NCI-H1694 (cell line): ENCODE results near the gene ZMYND11.

Experiments
- DNase-seq: peaks from one replicate; lab custom pipeline; 2025; lab: John Stamatoyannopoulos, UW

Gene ZMYND11

GRCh38 chr10:191703-192518 is 56.7 kb downstream of the ZMYND11 start:
- no peak for DNase-seq

- DNase-seq, result no peak
These were observed 59.0 kb downstream of the ZMYND11 start for GRCh38 chr10:194281-194680.

- DNase-seq, result no peak
These were observed 65.2 kb downstream of the ZMYND11 start for GRCh38 chr10:200405-200804.

GRCh38 chr10:201328-201771 is 66.1 kb downstream of the ZMYND11 start:
- no peak for DNase-seq

- no peak for DNase-seq
These were observed 73.4 kb downstream of the ZMYND11 start for GRCh38 chr10:208616-209015.

- no peak for DNase-seq
These were observed 74.1 kb downstream of the ZMYND11 start for GRCh38 chr10:209357-209756.

- DNase-seq, result no peak
These were observed 75.0 kb downstream of the ZMYND11 start for GRCh38 chr10:210297-210696.

GRCh38 chr10:215444-215843 is 80.2 kb downstream of the ZMYND11 start:
- no peak for DNase-seq

- no peak for DNase-seq
These were observed 83.5 kb downstream of the ZMYND11 start for GRCh38 chr10:218798-219197.

- DNase-seq, result no peak
These were observed 84.6 kb downstream of the ZMYND11 start for GRCh38 chr10:219731-220472.

- DNase-seq, result no peak
These were observed 89.3 kb downstream of the ZMYND11 start for GRCh38 chr10:224571-224970.

GRCh38 chr10:226018-226417 is 90.8 kb downstream of the ZMYND11 start:
- no peak for DNase-seq

GRCh38 chr10:227014-227413 is 91.8 kb downstream of the ZMYND11 start:
- no peak for DNase-seq

GRCh38 chr10:228366-228765 is 93.1 kb downstream of the ZMYND11 start:
- DNase-seq, result no peak

GRCh38 chr10:230758-231157 is 95.5 kb downstream of the ZMYND11 start:
- no peak for DNase-seq

- DNase-seq, result no peak
These were observed 96.8 kb downstream of the ZMYND11 start for GRCh38 chr10:232061-232460.

- no peak for DNase-seq
These were observed 97.6 kb downstream of the ZMYND11 start for GRCh38 chr10:232878-233277.

GRCh38 chr10:234708-235406 is 99.6 kb downstream of the ZMYND11 start:
- DNase-seq, result no peak

GRCh38 chr10:235915-236314 is 100.7 kb downstream of the ZMYND11 start:
- DNase-seq, result no peak

- DNase-seq, result no peak
These were observed 103.9 kb downstream of the ZMYND11 start for GRCh38 chr10:239109-239508.

- no peak for DNase-seq
These were observed 106.2 kb downstream of the ZMYND11 start for GRCh38 chr10:241451-241850.

- DNase-seq, result no peak
These were observed 106.8 kb downstream of the ZMYND11 start for GRCh38 chr10:241966-242643.
